ENCODE results near the gene C7. TPM values are rescaled to one million over a fixed set of nuclear protein-coding genes. Genes with fewer than 3 reads are reported as not detected.

C7 gene
- total RNA-seq, 4 donors from 2014 or later, result 0.98 to 5.7 (median 4.5) TPM

GRCh38 chr5:40973364-40974004 lies 64.2 kb downstream of the C7 start:
- no peak for TF ChIP-seq POLR2A (IDR thresholded peaks at IDR 0.05)
- TF ChIP-seq CTCF (IDR thresholded peaks at IDR 0.05 in 4 of 5, conservative IDR thresholded peaks at IDR 0.05 in 1 of 5), result no peak
- Histone ChIP-seq H3K4me3 (no peak overlapping the region), H3K27ac (no peak overlapping the region), H3K9me3 (no peaks in the 10 kb centered on the region), H3K4me1 (no peaks in the 10 kb centered on the region), H3K36me3 (no peaks in the 10 kb centered on the region), H3K27me3 (no peaks in the 10 kb centered on the region)
- intact Hi-C loops (cut with DNase I; ENCODE audit: low total_unique reads) (no loop called here), in situ Hi-C loops (cut with MboI; ENCODE audit: low sequenced_read_pairs in 4 of 4) (no loop called here)
- ATAC-seq (no peak), DNase-seq (no peak)

- Histone ChIP-seq H3K9me3 (no peaks in the 10 kb centered on the region), H3K27ac (no peak overlapping the region), H3K36me3 (no peaks in the 10 kb centered on the region), H3K4me3 (no peak overlapping the region), H3K4me1 (no peaks in the 10 kb centered on the region), H3K27me3 (no peaks in the 10 kb centered on the region)
- in situ Hi-C loops (cut with MboI; ENCODE audit: low sequenced_read_pairs in 4 of 4) (no loop called here), intact Hi-C loops (cut with DNase I; ENCODE audit: low total_unique reads) (no loop called here)
- ATAC-seq, result no peak
- DNase-seq, result no peak
- no peak for TF ChIP-seq CTCF (IDR thresholded peaks at IDR 0.05 in 4 of 5, conservative IDR thresholded peaks at IDR 0.05 in 1 of 5)
- no peak for TF ChIP-seq POLR2A (IDR thresholded peaks at IDR 0.05)
Observed at GRCh38 chr5:40976041-40976440, 66.7 kb downstream of the C7 start.

DNA sequence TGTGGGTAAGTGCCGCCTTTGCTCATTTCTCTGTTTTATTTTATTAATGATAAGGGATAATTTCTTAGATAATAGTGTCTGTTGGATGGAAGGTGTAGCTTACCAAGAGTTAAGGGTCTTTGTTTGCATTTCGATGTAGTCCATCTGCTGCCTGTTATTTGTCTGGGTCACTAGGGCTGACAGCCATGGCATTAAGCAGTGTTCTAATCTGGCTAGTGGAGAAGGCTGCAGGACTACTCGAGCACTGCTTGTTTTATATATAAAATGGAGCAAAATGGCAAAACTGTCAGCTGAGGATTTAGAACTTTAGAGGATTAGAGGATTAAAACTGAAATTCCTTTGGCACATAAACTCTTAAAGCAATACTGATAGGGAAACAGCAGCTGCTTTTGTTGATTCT lies 67.5 kb downstream of the C7 start:
- Histone ChIP-seq H3K27me3 (no peaks in the 10 kb centered on the region), H3K27ac (no peak overlapping the region), H3K36me3 (no peaks in the 10 kb centered on the region), H3K4me1 (no peaks in the 10 kb centered on the region), H3K9me3 (no peaks in the 10 kb centered on the region), H3K4me3 (no peak overlapping the region)
- ATAC-seq, result no peak
- intact Hi-C loops (cut with DNase I; ENCODE audit: low total_unique reads), result no loop called here
- TF ChIP-seq CTCF (IDR thresholded peaks at IDR 0.05 in 4 of 5, conservative IDR thresholded peaks at IDR 0.05 in 1 of 5) (no peak), POLR2A (IDR thresholded peaks at IDR 0.05) (no peak)
- no peak for DNase-seq
- in situ Hi-C loops (cut with MboI; ENCODE audit: low sequenced_read_pairs in 4 of 4), result no loop called here

GRCh38 chr5:40981420-40981819 lies 72.1 kb downstream of the C7 start:
- in situ Hi-C loops (cut with MboI; ENCODE audit: low sequenced_read_pairs in 4 of 4), result no loop called here
- H3K36me3 ChIP-seq, result no peaks in the 10 kb centered on the region
- DNase-seq (no peak), ATAC-seq (no peak)
- no peaks in the 10 kb centered on the region for H3K27me3 ChIP-seq
- intact Hi-C loops (cut with DNase I; ENCODE audit: low total_unique reads), result no loop called here
- H3K9me3 ChIP-seq, result no peaks in the 10 kb centered on the region
- H3K4me1 ChIP-seq, result no peaks in the 10 kb centered on the region
- no peak overlapping the region for H3K4me3 ChIP-seq
- H3K27ac ChIP-seq, result no peak overlapping the region
- TF ChIP-seq CTCF (IDR thresholded peaks at IDR 0.05 in 4 of 5, conservative IDR thresholded peaks at IDR 0.05 in 1 of 5), result no peak
- no peak for TF ChIP-seq POLR2A (IDR thresholded peaks at IDR 0.05)

DNA sequence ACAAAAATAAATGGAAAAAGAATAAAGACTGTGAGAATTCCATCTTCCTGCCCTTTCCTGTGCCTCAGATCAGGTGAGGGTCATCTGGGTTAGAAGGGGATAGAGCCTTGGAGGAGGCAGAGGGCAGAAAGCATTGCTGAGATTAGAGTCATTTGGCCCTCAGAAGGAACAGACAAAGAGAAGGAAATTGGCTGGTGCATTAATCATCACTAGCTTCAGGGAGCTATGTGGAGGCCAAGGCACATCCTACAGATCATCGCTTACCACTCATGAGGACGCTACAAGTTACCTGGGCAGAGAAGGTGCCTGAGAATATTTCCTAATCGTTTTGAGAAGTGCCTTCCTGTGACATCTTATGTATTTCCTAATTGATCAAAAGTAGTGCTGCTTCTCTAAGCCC lies 74.5 kb downstream of the C7 start:
- H3K4me3 ChIP-seq, result no peak overlapping the region
- no peak overlapping the region for H3K27ac ChIP-seq
- H3K27me3 ChIP-seq, result no peaks in the 10 kb centered on the region
- no peak for DNase-seq
- no peaks in the 10 kb centered on the region for H3K9me3 ChIP-seq
- in situ Hi-C loops (cut with MboI; ENCODE audit: low sequenced_read_pairs in 4 of 4), result no loop called here
- TF ChIP-seq POLR2A (IDR thresholded peaks at IDR 0.05) (no peak), CTCF (IDR thresholded peaks at IDR 0.05 in 4 of 5, conservative IDR thresholded peaks at IDR 0.05 in 1 of 5) (no peak)
- intact Hi-C loops (cut with DNase I; ENCODE audit: low total_unique reads), result no loop called here
- no peak for ATAC-seq
- no peaks in the 10 kb centered on the region for H3K4me1 ChIP-seq
- H3K36me3 ChIP-seq, result no peaks in the 10 kb centered on the region

Measured in gastrocnemius medialis (tissue), 4 donors.